ENCODE results near the gene XPO4. TPM values are rescaled to one million over a fixed set of nuclear protein-coding genes. Genes with fewer than 3 reads are reported as not detected.

XPO4 gene
- total RNA-seq, 1 experiment from 2014 or later: 34.1 TPM

GRCh38 chr13:20848203-20848602, 54.3 kb downstream of the XPO4 start:
- no peak overlapping the region for H3K27ac Mint-ChIP-seq
- H3K27ac ChIP-seq (ENCODE audit: insufficient read length, low read depth, low read length): no peak overlapping the region

More at GRCh38 chr13:20848203-20848602, 54.3 kb downstream of the XPO4 start:
- H3K23ac ChIP-seq (ENCODE audit: insufficient read length, low read depth, low read length): no peak overlapping the region
- H2AFZ ChIP-seq (ENCODE audit: low read length): no peak overlapping the region
- no peak overlapping the region for H4K8ac ChIP-seq (replicated peaks; ENCODE audit: insufficient read length, low read depth, low read length)
- no peaks in the 10 kb centered on the region for H3K9me3 Mint-ChIP-seq
- no peak overlapping the region for H3T11ph ChIP-seq (ENCODE audit: low read length)
- H2BK15ac ChIP-seq (ENCODE audit: low read depth, low read length): no peak overlapping the region
- H3K79me1 ChIP-seq (ENCODE audit: insufficient read depth, low read depth, low read length, poor library complexity, severe bottlenecking): peaks cover 3% of the 10 kb centered on the region
- H4K20me1 ChIP-seq (ENCODE audit: control insufficient read depth, insufficient read depth, insufficient read length): no peaks in the 10 kb centered on the region
- no peak overlapping the region for H3K18ac ChIP-seq (ENCODE audit: insufficient read length, low read depth, low read length)
- TF ChIP-seq CTCF (conservative IDR thresholded peaks at IDR 0.05): no peak
- no peaks in the 10 kb centered on the region for H3K4me1 ChIP-seq (ENCODE audit: insufficient read depth, low read length)
- peaks cover 0 to 13% (median 0%) of the 10 kb centered on the region in 3 experiments; a peak in 4 of 7 replicates for H3K36me3 Mint-ChIP-seq (ENCODE audit: insufficient read depth in 1 of 3, low read depth in 3 of 3)
- no peaks in the 10 kb centered on the region for H3K23me2 ChIP-seq (ENCODE audit: insufficient read length, low read depth, low read length, poor library complexity, severe bottlenecking)
- H3K4me2 ChIP-seq (ENCODE audit: insufficient read depth, insufficient read length, low read length): no peak overlapping the region
- H2BK120ac ChIP-seq (ENCODE audit: low read depth, low read length, poor library complexity, severe bottlenecking): no peak overlapping the region
- no peak overlapping the region for H4K5ac ChIP-seq (ENCODE audit: insufficient read length, low read depth, low read length)
- H3K27me3 Mint-ChIP-seq (ENCODE audit: low read depth): no peaks in the 10 kb centered on the region
- no peak overlapping the region for H2BK5ac ChIP-seq (ENCODE audit: insufficient read length, low read length)
- H2BK12ac ChIP-seq (ENCODE audit: insufficient read length, low read depth, low read length): no peak overlapping the region
- H3K4ac ChIP-seq (ENCODE audit: low read depth, low read length): no peak overlapping the region
- H3K79me2 ChIP-seq (ENCODE audit: insufficient read depth, low read length): no peaks in the 10 kb centered on the region
- H4K91ac ChIP-seq (ENCODE audit: insufficient read length, low read depth, low read length): no peak overlapping the region
- DNase-seq: no peak
- H3K4me3 Mint-ChIP-seq: no peak overlapping the region
- H3K56ac ChIP-seq (ENCODE audit: insufficient read length, low read depth, low read length): no peak overlapping the region
- no peaks in the 10 kb centered on the region for H3K27me3 ChIP-seq (ENCODE audit: insufficient read depth, low read length)
- H3K14ac ChIP-seq (ENCODE audit: insufficient read depth, low read length): no peak overlapping the region
- no peak overlapping the region for H2BK20ac ChIP-seq (ENCODE audit: low read depth, low read length, poor library complexity, severe bottlenecking)
- peaks cover 10 to 12% of the 10 kb centered on the region in 2 experiments for H3K4me1 Mint-ChIP-seq
- no peak overlapping the region for H3K9ac ChIP-seq (ENCODE audit: extremely low read depth, insufficient read length, low read length)
- no peaks in the 10 kb centered on the region for H3K9me3 ChIP-seq (ENCODE audit: control insufficient read depth, low read depth, low read length)
- H2AK5ac ChIP-seq (ENCODE audit: insufficient read length, low read length): no peak overlapping the region

All from H9 (cell line).